Tibial artery (tissue), 4 donors: ENCODE measurements around the gene HTR3B.

Experiments used
- DNase-seq, 2 donors: peaks; one replicate each; pipeline ENCODE4 v3.0.0-alpha.2; 2019
- H3K27ac ChIP-seq, 2 donors: fragments of 200-600 bp; sonication (generic) in 1 of 2; 1 replicate in 1 of 2; 2 replicates in 1 of 2; pipeline ENCODE4 v1.5.1; 2018 to 2019; ENCODE audit warnings: mild to moderate bottlenecking in 1 of 2
- H3K27me3 ChIP-seq, 2 donors: fragments of 200-600 bp; sonication (generic) in 1 of 2; one replicate each; pipeline versions ENCODE4 v1.5.1 to v1.6.0; 2016 to 2019
- H3K36me3 ChIP-seq, 3 donors: fragments of 200-600 bp; sonication (generic) in 2 of 3; one replicate each; pipeline ENCODE4 v1.5.1; 2016 to 2019; ENCODE audit warnings: mild to moderate bottlenecking in 2 of 3
- H3K4me1 ChIP-seq, 4 donors: fragments of 200-600 bp; sonication (generic) in 2 of 4; 1 replicate in 3 of 4; 2 replicates in 1 of 4; pipeline ENCODE4 v1.5.1; 2016 to 2019
- H3K4me3 ChIP-seq, 2 donors: fragments of 200-600 bp; sonication (generic) in 1 of 2; 1 replicate in 1 of 2; 2 replicates in 1 of 2; pipeline ENCODE4 v1.5.1; 2018 to 2019; ENCODE audit warnings: mild to moderate bottlenecking in 2 of 2
- H3K9me3 ChIP-seq, 3 donors: fragments of 200-600 bp; sonication (generic) in 1 of 3; one replicate each; pipeline ENCODE4 v1.5.1; 2016 to 2019
- CTCF ChIP-seq, 2 experiments: fragments of 200-600 bp in 1 of 2; fragments of 450-650 bp in 1 of 2; IDR thresholded peaks; one replicate each; pipeline ENCODE4 v1.5.1; 2017 to 2019; ENCODE audit warnings: antibody characterized with exemption in 2 of 2, mild to moderate bottlenecking in 1 of 2, moderate library complexity in 1 of 2
- intact Hi-C: fragments of 100-400 bp; cut with DNase I; formaldehyde crosslinking; loops from one replicate; pipeline ENCODE4 v1.15.0; 2023; ENCODE audit warnings: low total_unique reads

HTR3B gene

GRCh38 chr11:113960702-113961330 lies 56.2 kb downstream of the HTR3B start:
- intact Hi-C loops = no loop called here
- Histone ChIP-seq H3K4me1 (no peaks in the 10 kb centered on the region), H3K36me3 (no peaks in the 10 kb centered on the region), H3K27me3 (peaks cover 0 to 13% of the 10 kb centered on the region in 2 donors), H3K27ac (no peak overlapping the region), H3K9me3 (no peaks in the 10 kb centered on the region), H3K4me3 (no peak overlapping the region)
- DNase-seq = no peak
- no peak for TF ChIP-seq CTCF (IDR thresholded peaks at IDR 0.05)

GRCh38 chr11:113967361-113967760 lies 62.8 kb downstream of the HTR3B start:
- Histone ChIP-seq H3K4me3 (no peak overlapping the region), H3K4me1 (no peaks in the 10 kb centered on the region), H3K36me3 (no peaks in the 10 kb centered on the region), H3K27ac (no peak overlapping the region), H3K27me3 (peaks cover 0 to 19% of the 10 kb centered on the region in 2 donors), H3K9me3 (no peaks in the 10 kb centered on the region)
- DNase-seq = no peak
- intact Hi-C loops = no loop called here
- TF ChIP-seq CTCF (IDR thresholded peaks at IDR 0.05) = no peak

GRCh38 chr11:113971506-113972195 lies 67.1 kb downstream of the HTR3B start:
- no peak for DNase-seq
- intact Hi-C loops = no loop called here
- no peak for TF ChIP-seq CTCF (IDR thresholded peaks at IDR 0.05)

GRCh38 chr11:113974741-113975470 lies 70.3 kb downstream of the HTR3B start, which contains the start of gene HTR3A:
Gene HTR3A (plus strand): TSS chr11:113975108. CDS start chr11:113975326, 218 bp downstream.
- peak in 1 of 2 donors; percentile 34 for DNase-seq
- intact Hi-C loops = no loop called here
- Histone ChIP-seq H3K36me3 (no peaks in the 10 kb centered on the region), H3K27ac (no peak within 1 kb of the TSS), H3K9me3 (no peaks in the 10 kb centered on the region), H3K4me1 (peaks cover 0 to 6% (median 3%) of the 10 kb centered on the region in 4 donors), H3K4me3 (no peak within 1 kb of the TSS), H3K27me3 (peaks cover 0 to 55% of the 10 kb centered on the region in 2 donors)
- TF ChIP-seq CTCF (IDR thresholded peaks at IDR 0.05) = no peak

More at GRCh38 chr11:113971506-113972195, 67.1 kb downstream of the HTR3B start:
- H3K4me3 ChIP-seq = no peak overlapping the region
- H3K4me1 ChIP-seq = peaks cover 0 to 6% (median 3%) of the 10 kb centered on the region in 4 donors
- peaks cover 0 to 27% of the 10 kb centered on the region in 2 donors for H3K27me3 ChIP-seq
- H3K36me3 ChIP-seq = no peaks in the 10 kb centered on the region
- H3K9me3 ChIP-seq = no peaks in the 10 kb centered on the region
- H3K27ac ChIP-seq = no peak overlapping the region

- no peak overlapping the region for H3K4me3 ChIP-seq
- intact Hi-C loops = no loop called here
- TF ChIP-seq CTCF (IDR thresholded peaks at IDR 0.05) = no peak
- H3K4me1 ChIP-seq = peaks cover 0 to 6% (median 3%) of the 10 kb centered on the region in 4 donors
- no peaks in the 10 kb centered on the region for H3K9me3 ChIP-seq
- H3K27ac ChIP-seq = no peak overlapping the region
- no peaks in the 10 kb centered on the region for H3K36me3 ChIP-seq
- DNase-seq = no peak
- H3K27me3 ChIP-seq = peaks cover 0 to 44% of the 10 kb centered on the region in 2 donors
These were observed 72.5 kb downstream of the HTR3B start for GRCh38 chr11:113977071-113977490.
